NCI-H2171 treated with DMSO at 0.1 percent for 48 hours (cell line): ENCODE data around the gene CARS2.
"Not testable (repeated sequence)": the region's sequence is repeated elsewhere in the genome, so short reads cannot be mapped to it uniquely, and the experiment has no call there.

ENCODE experiments used
- DNase-seq: peaks from one replicate; lab custom pipeline; 2025; lab: John Stamatoyannopoulos, UW

CARS2 gene

GRCh38 chr13:110617321-110618072 is 88.4 kb downstream of the CARS2 start:
- no peak for DNase-seq

GRCh38 chr13:110616103-110617101 is 89.5 kb downstream of the CARS2 start:
- DNase-seq: no peak

GRCh38 chr13:110615322-110616102 is 90.4 kb downstream of the CARS2 start, which contains the start of gene NAXD:
NAXD (plus strand) TSS chr13:110615545; CDS start chr13:110615602, 57 bp downstream.
- DNase-seq: peak; percentile 91

GRCh38 chr13:110615005-110615321 is 91.0 kb downstream of the CARS2 start:
- DNase-seq: no peak

- no peak for DNase-seq
These were observed 94.8 kb downstream of the CARS2 start for GRCh38 chr13:110610955-110611595.

GRCh38 chr13:110607675-110608224 is 98.2 kb downstream of the CARS2 start:
- DNase-seq: no peak

- DNase-seq: not testable (repeated sequence)
These were observed 99.6 kb downstream of the CARS2 start for GRCh38 chr13:110606281-110606680.

- no peak for DNase-seq
These were observed 100.8 kb downstream of the CARS2 start for GRCh38 chr13:110605132-110605531.

- DNase-seq: no peak
These were observed 104.9 kb downstream of the CARS2 start for GRCh38 chr13:110600980-110601379.

GRCh38 chr13:110600261-110600819 is 105.6 kb downstream of the CARS2 start:
- no peak for DNase-seq

- no peak for DNase-seq
These were observed 108.8 kb downstream of the CARS2 start for GRCh38 chr13:110597041-110597689.

GRCh38 chr13:110593430-110594130 is 112.3 kb downstream of the CARS2 start:
- DNase-seq: peak; percentile 40

- DNase-seq: no peak
These were observed 113.3 kb downstream of the CARS2 start for GRCh38 chr13:110592665-110593064.
